GM23338 (cell line): Measurements from ENCODE around the gene CTBP2. TPM values are rescaled to one million over a fixed set of nuclear protein-coding genes. Genes with fewer than 3 reads are reported as not detected.

ENCODE experiments used
- ATAC-seq: fragments of 200-7000 bp; cut with Tn5 transposase; 3 replicates; pipeline ENCODE4 v1.9.1; 2020
- DNase-seq: peaks from one replicate; pipeline ENCODE4 v3.0.0-alpha.2; 2015; ENCODE audit warnings: low spot score
- H2AFZ ChIP-seq: fragments of 200-600 bp; sonication (generic); 2 replicates; pipeline ENCODE4 v1.8.0; 2016; ENCODE audit warnings: antibody characterized with exemption, mild to moderate bottlenecking, moderate library complexity
- H3F3A ChIP-seq: fragments of 200-600 bp; sonication (generic); replicated peaks from 2 replicates; pipeline ENCODE4 v1.8.0; 2017; ENCODE audit warnings: antibody characterized with exemption, mixed run types, low read depth
- H3K27ac ChIP-seq: fragments of 200-600 bp; sonication (generic); 2 replicates; pipeline ENCODE4 v1.6.1; 2016; ENCODE audit warnings: low read depth
- H3K27me3 ChIP-seq: fragments of 200-600 bp; sonication (generic); 2 replicates; pipeline ENCODE4 v1.8.0; 2016; ENCODE audit warnings: mild to moderate bottlenecking, mixed run types, moderate library complexity; ENCODE audit not compliant: insufficient read depth
- H3K36me3 ChIP-seq: fragments of 200-600 bp; sonication (generic); 2 replicates; pipeline ENCODE4 v1.8.0; 2016; ENCODE audit warnings: mild to moderate bottlenecking; ENCODE audit not compliant: insufficient read depth
- H3K4me1 ChIP-seq: fragments of 200-600 bp; sonication (generic); 2 replicates; pipeline ENCODE4 v1.8.0; 2016; ENCODE audit warnings: mild to moderate bottlenecking, moderate library complexity; ENCODE audit not compliant: insufficient read depth
- H3K4me2 ChIP-seq: fragments of 200-600 bp; sonication (generic); 2 replicates; pipeline ENCODE4 v1.7.1; 2017; ENCODE audit warnings: mixed run types
- H3K4me3 ChIP-seq: fragments of 200-600 bp; sonication (generic); 2 replicates; pipeline ENCODE4 v1.6.1; 2016; ENCODE audit warnings: mixed run types
- H3K79me2 ChIP-seq: fragments of 200-600 bp; sonication (generic); replicated peaks from 2 replicates; pipeline ENCODE4 v1.8.0; 2017; ENCODE audit warnings: mild to moderate bottlenecking; ENCODE audit not compliant: insufficient read depth
- H3K9me2 ChIP-seq: fragments of 200-600 bp; sonication (generic); 2 replicates; pipeline ENCODE4 v1.8.0; 2017; ENCODE audit not compliant: insufficient read depth
- H4K20me1 ChIP-seq: fragments of 200-600 bp; sonication (generic); replicated peaks from 2 replicates; pipeline ENCODE4 v1.8.0; 2017; ENCODE audit warnings: mild to moderate bottlenecking; ENCODE audit not compliant: insufficient read depth
- H3K27ac Mint-ChIP-seq: 2 replicates; pipeline ENCODE4 v1.8.0; 2020; ENCODE audit warnings: inconsistent platforms, mild to moderate bottlenecking, moderate library complexity, mixed read lengths
- H3K27me3 Mint-ChIP-seq: 3 replicates; pipeline ENCODE4 v1.8.0; 2022; ENCODE audit warnings: low read depth, mild to moderate bottlenecking, moderate library complexity, mixed read lengths, inconsistent platforms; ENCODE audit not compliant: insufficient read depth, poor library complexity
- H3K36me3 Mint-ChIP-seq: 3 replicates; pipeline ENCODE4 v1.8.0; 2021; ENCODE audit warnings: low read depth, mild to moderate bottlenecking, inconsistent platforms, moderate library complexity, mixed read lengths
- H3K4me1 Mint-ChIP-seq: 3 replicates; pipeline ENCODE4 v1.8.0; 2020; ENCODE audit warnings: mild to moderate bottlenecking, inconsistent platforms, mixed read lengths
- H3K4me3 Mint-ChIP-seq: 3 replicates; pipeline ENCODE4 v1.8.0; 2021; ENCODE audit warnings: moderate library complexity, mild to moderate bottlenecking, inconsistent platforms, mixed read lengths
- H3K9me3 Mint-ChIP-seq: 3 replicates; pipeline ENCODE4 v1.8.0; 2020; ENCODE audit warnings: moderate library complexity, mild to moderate bottlenecking, inconsistent platforms, mixed read lengths
- CREB1 ChIP-seq: fragments of 250-450 bp; sonication (Bioruptor Pico); IDR thresholded peaks from 2 replicates; pipeline ENCODE4 v1.5.0; 2020; ENCODE audit warnings: low read depth, mild to moderate bottlenecking, moderate library complexity
- ETS1 ChIP-seq: IDR thresholded peaks from 2 replicates; pipeline ENCODE4 v1.6.1; 2016; ENCODE audit warnings: antibody characterized with exemption
- EZH2 ChIP-seq: fragments of 200-600 bp; sonication (generic); IDR thresholded peaks from one replicate; pipeline ENCODE4 v1.8.0; 2017; ENCODE audit warnings: antibody characterized with exemption, mild to moderate bottlenecking, low read depth; ENCODE audit not compliant: unreplicated experiment
- JUNB ChIP-seq: IDR thresholded peaks from one replicate; pipeline ENCODE4 v1.6.1; 2016; ENCODE audit warnings: antibody characterized with exemption; ENCODE audit not compliant: unreplicated experiment
- NANOG ChIP-seq: IDR thresholded peaks from 2 replicates; pipeline ENCODE4 v1.6.1; 2016; ENCODE audit warnings: antibody characterized with exemption, borderline replicate concordance
- POLR2AphosphoS5 ChIP-seq: IDR thresholded peaks from 2 replicates; pipeline ENCODE4 v1.6.1; 2016; ENCODE audit warnings: antibody characterized with exemption, low read depth
- REST ChIP-seq: IDR thresholded peaks from one replicate; pipeline ENCODE4 v1.6.1; 2018; ENCODE audit warnings: antibody characterized with exemption; ENCODE audit not compliant: unreplicated experiment
- STAT1 ChIP-seq: IDR thresholded peaks from one replicate; pipeline ENCODE4 v1.6.1; 2016; ENCODE audit warnings: antibody characterized with exemption; ENCODE audit not compliant: unreplicated experiment
- ZNF114 ChIP-seq: fragments of 250-450 bp; sonication (Bioruptor Pico); IDR thresholded peaks from 2 replicates; pipeline ENCODE4 v1.5.0; 2020; ENCODE audit warnings: mild to moderate bottlenecking, moderate library complexity
- ZNF331 ChIP-seq: fragments of 250-450 bp; sonication (Bioruptor Pico); IDR thresholded peaks from 2 replicates; pipeline ENCODE4 v1.5.0; 2020; ENCODE audit warnings: low read depth, mild to moderate bottlenecking, moderate library complexity
- ZNF462 ChIP-seq: fragments of 250-450 bp; sonication (Bioruptor Pico); IDR thresholded peaks from 2 replicates; pipeline ENCODE4 v1.5.0; 2020; ENCODE audit warnings: mild to moderate bottlenecking, moderate library complexity
- polyA plus RNA-seq: library from polyadenylated mRNA; unstranded; fragments of >200 nt; fragmentation: Nextera tagmentation; extraction: Ambion mirVana; gene quantifications from 2 replicates; pipeline ENCODE4 v1.2.1, GENCODE V29; 2016
- total RNA-seq: library from RNA; depleted of rRNA; stranded (reverse); fragments of >200 nt; shearing (Covaris generic); gene quantifications from 2 replicates; pipeline ENCODE4 v1.2.3, GENCODE V29; 2014

Gene CTBP2
- total and polyA plus RNA-seq, 2 experiments from 2014 or later: 133 to 265 TPM

GRCh38 chr10:124941823-124942222 lies 218.5 kb downstream of the CTBP2 start, which contains the start of gene ZRANB1:
Gene ZRANB1 (plus strand): TSS chr10:124942123. CDS start chr10:124942494, 371 bp downstream.
- DNase-seq (no peak), ATAC-seq (no peak)
- no peaks in the 10 kb centered on the region for H3K9me3 Mint-ChIP-seq
- Histone ChIP-seq H3K4me2 (peak within 1 kb of the TSS; percentile 29; the same call in 1 of the 2 replicates), H3K9me2 (no peaks in the 10 kb centered on the region), H3K27me3 (no peaks in the 10 kb centered on the region), H3K27ac (0 out of 2 replicates have a peak within 1 kb of the TSS, but pooled peaks have one; percentile 17), H4K20me1 (peaks cover 11% of the 10 kb centered on the region; the same call in 1 of the 2 replicates), H3K4me1 (peaks cover 53% of the 10 kb centered on the region), H3K36me3 (no peaks in the 10 kb centered on the region), H3K79me2 (peaks cover 98% of the 10 kb centered on the region), H3F3A (no peaks in the 10 kb centered on the region), H3K4me3 (no peak within 1 kb of the TSS), H2AFZ (no peak within 1 kb of the TSS)
- no peaks in the 10 kb centered on the region for H3K36me3 Mint-ChIP-seq
- no peak for TF ChIP-seq CREB1 (CRISPR knock-in tag)
- H3K4me3 Mint-ChIP-seq: no peak within 1 kb of the TSS
- H3K4me1 Mint-ChIP-seq: peaks cover 39% of the 10 kb centered on the region
- peak within 1 kb of the TSS; percentile 79 for H3K27ac Mint-ChIP-seq
- peaks cover 2% of the 10 kb centered on the region for H3K27me3 Mint-ChIP-seq

GRCh38 chr10:124939290-124939689 lies 221.1 kb downstream of the CTBP2 start:
- Histone ChIP-seq H3K27me3 (no peaks in the 10 kb centered on the region), H3K36me3 (no peaks in the 10 kb centered on the region), H3K4me3 (no peak overlapping the region), H3K79me2 (peaks cover 100% of the 10 kb centered on the region), H3K4me2 (no peak overlapping the region), H3K4me1 (peaks cover 29% of the 10 kb centered on the region), H2AFZ (no peak overlapping the region), H3F3A (no peaks in the 10 kb centered on the region), H3K9me2 (no peaks in the 10 kb centered on the region), H4K20me1 (peaks cover 27% of the 10 kb centered on the region; the same call in 1 of the 2 replicates), H3K27ac (no peak overlapping the region)
- peaks cover 31% of the 10 kb centered on the region for H3K4me1 Mint-ChIP-seq
- no peak overlapping the region for H3K27ac Mint-ChIP-seq
- no peak overlapping the region for H3K4me3 Mint-ChIP-seq
- ATAC-seq (no peak), DNase-seq (no peak)
- H3K27me3 Mint-ChIP-seq: peaks cover 2% of the 10 kb centered on the region
- no peaks in the 10 kb centered on the region for H3K9me3 Mint-ChIP-seq
- no peaks in the 10 kb centered on the region for H3K36me3 Mint-ChIP-seq
- TF ChIP-seq CREB1 (CRISPR knock-in tag) (no peak), EZH2 (no peak), ZNF331 (no peak), POLR2AphosphoS5 (no peak), ZNF114 (CRISPR knock-in tag) (no peak), STAT1 (no peak), ZNF462 (CRISPR knock-in tag) (no peak), ETS1 (no peak), JUNB (no peak), REST (no peak), NANOG (no peak)
